Liver (tissue), 9 donors: ENCODE measurements around the gene BRAT1. TPM values are rescaled to one million over a fixed set of nuclear protein-coding genes. Genes with fewer than 3 reads are reported as not detected.

Experiments
- DNase-seq: peaks from one replicate; pipeline ENCODE4 v3.0.0-alpha.2; 2017; ENCODE audit warnings: low spot score
- H3K27ac ChIP-seq, 2 donors: one replicate each; pipeline ENCODE4 v1.7.0; 2013; ENCODE audit warnings: inconsistent platforms in 2 of 2, low read length in 2 of 2, control low read depth in 1 of 2, low read depth in 1 of 2, mild to moderate bottlenecking in 1 of 2
- H3K27me3 ChIP-seq, 4 donors: one replicate each; pipeline versions ENCODE4 v1.6.1 to v1.7.0; 2013; ENCODE audit warnings: low read length in 3 of 4, inconsistent platforms in 1 of 4, mild to moderate bottlenecking in 1 of 4, moderate library complexity in 1 of 4; ENCODE audit not compliant: control insufficient read depth in 4 of 4, insufficient read depth in 4 of 4
- H3K36me3 ChIP-seq, 4 donors: one replicate each; pipeline versions ENCODE4 v1.6.1 to v1.7.0; 2013; ENCODE audit warnings: low read length in 3 of 4, mild to moderate bottlenecking in 3 of 4, low read depth in 1 of 4, moderate library complexity in 1 of 4; ENCODE audit not compliant: control insufficient read depth in 4 of 4, insufficient read depth in 3 of 4
- H3K4me1 ChIP-seq, 4 donors: one replicate each; pipeline versions ENCODE4 v1.6.1 to v1.7.0; 2013; ENCODE audit warnings: low read length in 3 of 4, mild to moderate bottlenecking in 3 of 4, moderate library complexity in 1 of 4; ENCODE audit not compliant: control insufficient read depth in 4 of 4, insufficient read depth in 4 of 4
- H3K4me3 ChIP-seq, 3 donors: one replicate each; pipeline versions ENCODE4 v1.6.1 to v1.7.0; 2013; ENCODE audit warnings: low read length in 3 of 3, control low read depth in 1 of 3, low read depth in 1 of 3, mild to moderate bottlenecking in 1 of 3
- H3K9ac ChIP-seq, 2 donors: one replicate each; pipeline ENCODE4 v1.7.0; 2013; ENCODE audit warnings: low read length in 2 of 2, mild to moderate bottlenecking in 2 of 2, moderate library complexity in 2 of 2, control low read depth in 1 of 2, low read depth in 1 of 2
- H3K9me3 ChIP-seq, 4 donors: one replicate each; pipeline versions ENCODE4 v1.6.1 to v1.7.0; 2013; ENCODE audit warnings: low read length in 3 of 4; ENCODE audit not compliant: control insufficient read depth in 4 of 4
- ATF3 ChIP-seq: IDR thresholded peaks from 2 replicates; pipeline ENCODE4 v1.6.1; 2016; ENCODE audit warnings: antibody characterized with exemption
- CTCF ChIP-seq: fragments of 150-350 bp; IDR thresholded peaks from 2 replicates; pipeline ENCODE4 v1.5.1; 2017; ENCODE audit warnings: improper control_type of control experiment, low read depth, low read length; ENCODE audit not compliant: missing input control
- EGR1 ChIP-seq, 2 donors: IDR thresholded peaks; 2 replicates each; pipeline ENCODE4 v1.6.1; 2016 to 2018; ENCODE audit warnings: antibody characterized with exemption in 2 of 2, low read depth in 2 of 2
- FOXA1 ChIP-seq: IDR thresholded peaks from 2 replicates; pipeline ENCODE4 v1.6.1; 2016; ENCODE audit warnings: antibody characterized with exemption
- FOXA2 ChIP-seq: IDR thresholded peaks from 2 replicates; pipeline ENCODE4 v1.6.1; 2016; ENCODE audit warnings: antibody characterized with exemption
- GABPA ChIP-seq, 2 donors: IDR thresholded peaks in 1 of 2; conservative IDR thresholded peaks in 1 of 2; 2 replicates each; pipeline ENCODE4 v1.6.1; 2016; ENCODE audit warnings: antibody characterized with exemption in 2 of 2, mild to moderate bottlenecking in 1 of 2, moderate library complexity in 1 of 2
- HNF4A ChIP-seq, 2 donors: conservative IDR thresholded peaks; 2 replicates each; pipeline ENCODE4 v1.6.1; 2016; ENCODE audit warnings: antibody characterized with exemption in 2 of 2, mild to moderate bottlenecking in 2 of 2
- JUND ChIP-seq, 2 donors: IDR thresholded peaks; 2 replicates each; pipeline ENCODE4 v1.6.1; 2016; ENCODE audit warnings: antibody characterized with exemption in 2 of 2
- MAX ChIP-seq: IDR thresholded peaks from 2 replicates; pipeline ENCODE4 v1.6.1; 2016; ENCODE audit warnings: antibody characterized with exemption
- NR2F2 ChIP-seq: IDR thresholded peaks from 2 replicates; pipeline ENCODE4 v1.6.1; 2016; ENCODE audit warnings: antibody characterized with exemption
- RAD21 ChIP-seq, 2 donors: IDR thresholded peaks; 2 replicates each; pipeline ENCODE4 v1.6.1; 2016; ENCODE audit warnings: antibody characterized with exemption in 2 of 2, mild to moderate bottlenecking in 2 of 2
- RXRA ChIP-seq, 2 donors: IDR thresholded peaks; 2 replicates each; pipeline ENCODE4 v1.6.1; 2017 to 2018; ENCODE audit warnings: antibody characterized with exemption in 2 of 2, mild to moderate bottlenecking in 1 of 2
- SP1 ChIP-seq: IDR thresholded peaks from 2 replicates; pipeline ENCODE4 v1.6.1; 2018; ENCODE audit warnings: antibody characterized with exemption, mild to moderate bottlenecking
- TAF1 ChIP-seq: conservative IDR thresholded peaks from 2 replicates; pipeline ENCODE4 v1.6.1; 2016; ENCODE audit warnings: antibody characterized with exemption, mild to moderate bottlenecking
- YY1 ChIP-seq: IDR thresholded peaks from 2 replicates; pipeline ENCODE4 v1.6.1; 2016; ENCODE audit warnings: antibody characterized with exemption, mild to moderate bottlenecking
- ZBTB33 ChIP-seq: IDR thresholded peaks from 2 replicates; pipeline ENCODE4 v1.6.1; 2016; ENCODE audit warnings: antibody characterized with exemption
- WGBS: extraction: QIAGEN DNeasy Blood & Tissue Kit; methylation state at CpG from one replicate; pipeline ENCODE4 v1.1.7; 2013; 5-methylcytosine and 5-hydroxymethylcytosine counted together
- polyA plus RNA-seq, 2 donors: library from polyadenylated mRNA; stranded (reverse) in 1 of 2; unstranded in 1 of 2; fragments of 200-250 nt in 1 of 2; fragments of >200 nt in 1 of 2; fragmentation: Nextera tagmentation in 1 of 2; extraction: Ambion mirVana in 1 of 2; gene quantifications; one replicate each; pipeline versions ENCODE4 v1.2.1 to v1.2.3, GENCODE V29; 2013 to 2015
- total RNA-seq, 2 donors: library from RNA; depleted of rRNA; stranded (reverse); fragments of >200 nt; gene quantifications; one replicate each; pipeline ENCODE4 v1.2.3, GENCODE V29; 2014
- donor health status: healthy.
- donor health status: healthy.
- donor health status: healthy.
- donor health status: healthy.
- donor health status: healthy.

BRAT1 gene
- total and polyA plus RNA-seq, 4 donors, result 10.0 to 20.7 (median 16.7) TPM

GRCh38 chr7:2521341-2521745, 34.0 kb downstream of the BRAT1 start (continued):
- no peak for TF ChIP-seq EGR1 (IDR thresholded peaks at IDR 0.05; ENCODE audit: low read depth in 2 of 2)
- no peak for TF ChIP-seq JUND (IDR thresholded peaks at IDR 0.05)
- TF ChIP-seq TAF1, result no peak
- no peak for TF ChIP-seq MAX
- no peak for TF ChIP-seq YY1
- TF ChIP-seq HNF4A (conservative IDR thresholded peaks at IDR 0.05), result no peak
- TF ChIP-seq ATF3, result no peak
- no peak for TF ChIP-seq RXRA (IDR thresholded peaks at IDR 0.05)
- no peak for TF ChIP-seq NR2F2

- Histone ChIP-seq H3K36me3 (no peaks in the 10 kb centered on the region), H3K4me3 (peak overlapping the region in 2 of 3 donors; percentile 26 to 59), H3K9me3 (no peaks in the 10 kb centered on the region), H3K4me1 (peaks cover 2 to 32% (median 11%) of the 10 kb centered on the region in 4 donors), H3K9ac (no peak overlapping the region), H3K27ac (no peak overlapping the region), H3K27me3 (no peaks in the 10 kb centered on the region)
- 24% methylated on average over 12 of the region's 12 CpGs for whole genome bisulfite sequencing
- TF ChIP-seq SP1 (no peak), CTCF (no peak), EGR1 (IDR thresholded peaks at IDR 0.05; ENCODE audit: low read depth in 2 of 2) (no peak), JUND (IDR thresholded peaks at IDR 0.05) (no peak)
- DNase-seq, result no peak
Observed at GRCh38 chr7:2520761-2521290, 34.5 kb downstream of the BRAT1 start.

GRCh38 chr7:2520131-2520760, 35.1 kb downstream of the BRAT1 start:
- Histone ChIP-seq H3K27me3 (no peaks in the 10 kb centered on the region), H3K4me1 (peaks cover 2 to 32% (median 11%) of the 10 kb centered on the region in 4 donors), H3K27ac (no peak overlapping the region), H3K9me3 (no peaks in the 10 kb centered on the region), H3K9ac (no peak overlapping the region), H3K4me3 (peak overlapping the region; percentile 26 to 59 (median 41)), H3K36me3 (no peaks in the 10 kb centered on the region)
- no peak for TF ChIP-seq MAX
- no peak for TF ChIP-seq JUND (IDR thresholded peaks at IDR 0.05)
- TF ChIP-seq YY1, result no peak
- TF ChIP-seq FOXA1, result no peak
- TF ChIP-seq EGR1 (IDR thresholded peaks at IDR 0.05; ENCODE audit: low read depth in 2 of 2), result no peak
- TF ChIP-seq ATF3, result no peak
- TF ChIP-seq ZBTB33, result no peak
- no peak for TF ChIP-seq SP1
- TF ChIP-seq RXRA (IDR thresholded peaks at IDR 0.05), result no peak
- TF ChIP-seq FOXA2, result no peak
- no peak for TF ChIP-seq GABPA (IDR thresholded peaks at IDR 0.05 in 1 of 2, conservative IDR thresholded peaks at IDR 0.05 in 1 of 2)
- TF ChIP-seq NR2F2, result no peak
- no peak for TF ChIP-seq RAD21 (IDR thresholded peaks at IDR 0.05)
- TF ChIP-seq CTCF, result no peak
- no peak for DNase-seq
- WGBS, result 6% methylated on average over 37 of the region's 37 CpGs
